Esophagus squamous epithelium (tissue), 4 donors: ENCODE data around the gene EI24.

Source experiments
- POLR2A ChIP-seq, 4 donors: fragments of 450-650 bp; IDR thresholded peaks; one replicate each; pipeline ENCODE4 v1.6.1; 2017; ENCODE audit warnings: antibody characterized with exemption in 4 of 4, mild to moderate bottlenecking in 4 of 4, moderate library complexity in 3 of 4
- TF ChIP-seq, protein P1 (sequence below), 6 experiments: fragments of 450-650 bp in 4 of 6; fragments of 200-600 bp in 2 of 6; sonication (generic) in 2 of 6; IDR thresholded peaks; one replicate each; pipeline ENCODE4 v1.5.1; 2016 to 2019; ENCODE audit warnings: antibody characterized with exemption in 6 of 6, mild to moderate bottlenecking in 4 of 6, moderate library complexity in 4 of 6

DNA sequence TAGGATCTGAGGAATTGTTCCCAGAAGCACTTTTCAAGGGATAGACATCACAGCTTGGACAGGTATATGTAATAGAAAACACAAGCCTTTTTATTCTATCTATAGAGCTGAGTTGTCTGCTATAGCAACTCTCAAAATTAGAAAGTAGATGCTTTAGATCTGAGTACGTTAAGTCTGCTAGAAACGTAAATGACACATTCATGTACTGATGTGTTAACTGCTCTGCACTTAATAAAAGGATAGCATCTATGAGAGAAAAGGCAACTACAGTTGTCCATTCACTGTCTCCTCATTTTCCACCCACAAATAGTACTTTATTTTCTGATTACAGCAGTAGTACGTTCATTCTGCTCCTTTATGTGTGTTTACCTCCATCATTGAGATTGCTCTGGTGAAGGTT, 17.3 kb downstream of the EI24 start:
- TF ChIP-seq, protein P1, sequence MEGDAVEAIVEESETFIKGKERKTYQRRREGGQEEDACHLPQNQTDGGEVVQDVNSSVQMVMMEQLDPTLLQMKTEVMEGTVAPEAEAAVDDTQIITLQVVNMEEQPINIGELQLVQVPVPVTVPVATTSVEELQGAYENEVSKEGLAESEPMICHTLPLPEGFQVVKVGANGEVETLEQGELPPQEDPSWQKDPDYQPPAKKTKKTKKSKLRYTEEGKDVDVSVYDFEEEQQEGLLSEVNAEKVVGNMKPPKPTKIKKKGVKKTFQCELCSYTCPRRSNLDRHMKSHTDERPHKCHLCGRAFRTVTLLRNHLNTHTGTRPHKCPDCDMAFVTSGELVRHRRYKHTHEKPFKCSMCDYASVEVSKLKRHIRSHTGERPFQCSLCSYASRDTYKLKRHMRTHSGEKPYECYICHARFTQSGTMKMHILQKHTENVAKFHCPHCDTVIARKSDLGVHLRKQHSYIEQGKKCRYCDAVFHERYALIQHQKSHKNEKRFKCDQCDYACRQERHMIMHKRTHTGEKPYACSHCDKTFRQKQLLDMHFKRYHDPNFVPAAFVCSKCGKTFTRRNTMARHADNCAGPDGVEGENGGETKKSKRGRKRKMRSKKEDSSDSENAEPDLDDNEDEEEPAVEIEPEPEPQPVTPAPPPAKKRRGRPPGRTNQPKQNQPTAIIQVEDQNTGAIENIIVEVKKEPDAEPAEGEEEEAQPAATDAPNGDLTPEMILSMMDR (IDR thresholded peaks at IDR 0.05) = no peak
- TF ChIP-seq POLR2A (IDR thresholded peaks at IDR 0.05) = no peak
